Thyroid gland (tissue), 4 donors: ENCODE results near the gene GRM7.

Source experiments
- CTCF ChIP-seq, 6 experiments: fragments of 200-600 bp in 3 of 6; fragments of 450-650 bp in 3 of 6; sonication (generic) in 3 of 6; IDR thresholded peaks; one replicate each; pipeline ENCODE4 v1.5.1; 2016 to 2019; ENCODE audit warnings: antibody characterized with exemption in 6 of 6, mild to moderate bottlenecking in 2 of 6, inconsistent platforms in 1 of 6, moderate library complexity in 1 of 6
- POLR2A ChIP-seq, 2 donors: fragments of 450-650 bp; IDR thresholded peaks; one replicate each; pipeline ENCODE4 v1.6.1; 2017; ENCODE audit warnings: antibody characterized with exemption in 2 of 2, mild to moderate bottlenecking in 2 of 2, moderate library complexity in 1 of 2

- TF ChIP-seq CTCF (IDR thresholded peaks at IDR 0.05) (no peak), POLR2A (IDR thresholded peaks at IDR 0.05) (no peak)
Measured at GRCh38 chr3:7739754-7740153, 878.8 kb downstream of the GRM7 start.
